ENCODE results near the gene MDFI. TPM values are rescaled to one million over a fixed set of nuclear protein-coding genes. Genes with fewer than 3 reads are reported as not detected.

Gene MDFI
- total RNA-seq, 1 experiment from 2014 or later: 1.4 TPM

Other genes starting within 250 kb of the MDFI start
- gene FOXP4, start 92.1 kb upstream of the MDFI start, total RNA-seq (2014; rRNA removed; shearing (Covaris generic)): 6.5 and 11.6 TPM in 2 replicates
- gene TFEB, start 97.1 kb downstream of the MDFI start, total RNA-seq (2014; rRNA removed; shearing (Covaris generic)): 6.1 and 7.2 TPM in 2 replicates
- gene PGC, start 108.9 kb downstream of the MDFI start, total RNA-seq (2014; rRNA removed; shearing (Covaris generic)): not detected in 2 replicates
- gene FRS3, start 141.4 kb downstream of the MDFI start, total RNA-seq (2014; rRNA removed; shearing (Covaris generic)): 0.34 and 2.4 TPM in 2 replicates
- 0.12 and 0.30 TPM in 2 replicates for gene PRICKLE4, start 142.3 kb downstream of the MDFI start, total RNA-seq (2014; rRNA removed; shearing (Covaris generic))
- gene TOMM6, start 149.2 kb downstream of the MDFI start, total RNA-seq (2014; rRNA removed; shearing (Covaris generic)): 157 and 167 TPM in 2 replicates